Endothelial cell of umbilical vein (primary cell): ENCODE measurements around the gene PRKACG.

Experiments
- EZH2 ChIP-seq: IDR thresholded peaks from 2 replicates; pipeline ENCODE4 v1.6.1; 2012; ENCODE audit warnings: borderline replicate concordance, low read depth, mild to moderate bottlenecking, moderate library complexity, low read length, inconsistent platforms; ENCODE audit not compliant: severe bottlenecking
- GATA2 ChIP-seq: IDR thresholded peaks from 2 replicates; pipeline ENCODE4 v1.7.0; 2011; ENCODE audit warnings: low read depth, mild to moderate bottlenecking, moderate library complexity, mixed read lengths, low read length; ENCODE audit not compliant: insufficient read length, insufficient read depth
- JUN ChIP-seq: IDR thresholded peaks from 2 replicates; pipeline ENCODE4 v1.6.1; 2011; ENCODE audit warnings: borderline replicate concordance, low read depth; ENCODE audit not compliant: insufficient read length, insufficient read depth
- MYC ChIP-seq: IDR thresholded peaks from one replicate; pipeline ENCODE4 v1.6.1; 2011; ENCODE audit warnings: mild to moderate bottlenecking, low read depth, low read length
- POLR2A ChIP-seq: IDR thresholded peaks from 2 replicates; pipeline ENCODE4 v1.6.1; 2012; ENCODE audit warnings: low read depth, mild to moderate bottlenecking, control low read depth, low read length
- POLR2AphosphoS5 ChIP-seq: IDR thresholded peaks from 2 replicates; pipeline ENCODE4 v1.6.1; 2012; ENCODE audit warnings: low read depth, mild to moderate bottlenecking, control low read depth, low read length, moderate library complexity; ENCODE audit not compliant: insufficient read depth
- TF ChIP-seq, protein P1 (sequence below), 2 donors: IDR thresholded peaks; 1 replicate in 1 of 2; 2 replicates in 1 of 2; pipeline ENCODE4 v1.5.1; 2011; ENCODE audit warnings: low read length in 2 of 2, mild to moderate bottlenecking in 2 of 2, moderate library complexity in 2 of 2, control low read depth in 1 of 2, inconsistent platforms in 1 of 2, low read depth in 1 of 2; ENCODE audit not compliant: insufficient read depth in 1 of 2; ENCODE audit errors: extremely low read depth in 1 of 2
- TF ChIP-seq, protein P2 (sequence below): IDR thresholded peaks from 2 replicates; pipeline ENCODE4 v1.6.1; 2011; ENCODE audit not compliant: insufficient read depth, insufficient read length

DNA sequence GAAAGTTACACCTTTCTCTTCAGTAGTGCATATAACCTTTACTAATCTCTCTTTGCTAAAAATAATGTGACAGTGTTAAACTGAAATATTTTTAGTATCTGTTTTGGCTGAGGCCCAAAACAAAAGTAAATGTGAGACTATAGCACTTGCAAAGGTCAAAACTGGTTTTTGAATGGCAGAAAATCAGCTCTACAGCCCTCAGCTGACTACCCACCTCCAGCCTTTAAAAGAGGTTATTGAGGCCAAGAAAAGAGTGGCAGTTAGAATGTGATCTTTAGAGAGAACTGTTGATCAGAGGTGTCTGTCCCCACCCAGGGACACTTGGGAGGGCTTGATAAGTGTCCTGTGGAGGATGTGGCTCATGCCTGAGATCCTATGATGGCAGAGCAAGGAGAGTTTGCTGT is 30.9 kb downstream of the PRKACG start:
- TF ChIP-seq, protein P1, sequence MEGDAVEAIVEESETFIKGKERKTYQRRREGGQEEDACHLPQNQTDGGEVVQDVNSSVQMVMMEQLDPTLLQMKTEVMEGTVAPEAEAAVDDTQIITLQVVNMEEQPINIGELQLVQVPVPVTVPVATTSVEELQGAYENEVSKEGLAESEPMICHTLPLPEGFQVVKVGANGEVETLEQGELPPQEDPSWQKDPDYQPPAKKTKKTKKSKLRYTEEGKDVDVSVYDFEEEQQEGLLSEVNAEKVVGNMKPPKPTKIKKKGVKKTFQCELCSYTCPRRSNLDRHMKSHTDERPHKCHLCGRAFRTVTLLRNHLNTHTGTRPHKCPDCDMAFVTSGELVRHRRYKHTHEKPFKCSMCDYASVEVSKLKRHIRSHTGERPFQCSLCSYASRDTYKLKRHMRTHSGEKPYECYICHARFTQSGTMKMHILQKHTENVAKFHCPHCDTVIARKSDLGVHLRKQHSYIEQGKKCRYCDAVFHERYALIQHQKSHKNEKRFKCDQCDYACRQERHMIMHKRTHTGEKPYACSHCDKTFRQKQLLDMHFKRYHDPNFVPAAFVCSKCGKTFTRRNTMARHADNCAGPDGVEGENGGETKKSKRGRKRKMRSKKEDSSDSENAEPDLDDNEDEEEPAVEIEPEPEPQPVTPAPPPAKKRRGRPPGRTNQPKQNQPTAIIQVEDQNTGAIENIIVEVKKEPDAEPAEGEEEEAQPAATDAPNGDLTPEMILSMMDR (IDR thresholded peaks at IDR 0.05; ENCODE audit: extremely low read depth in 1 of 2, insufficient read depth in 1 of 2, low read depth in 1 of 2, low read length in 2 of 2), result no peak
- no peak for TF ChIP-seq POLR2A
- TF ChIP-seq POLR2AphosphoS5, result no peak
- TF ChIP-seq EZH2, result no peak
- TF ChIP-seq MYC, result no peak
- TF ChIP-seq, protein P2, sequence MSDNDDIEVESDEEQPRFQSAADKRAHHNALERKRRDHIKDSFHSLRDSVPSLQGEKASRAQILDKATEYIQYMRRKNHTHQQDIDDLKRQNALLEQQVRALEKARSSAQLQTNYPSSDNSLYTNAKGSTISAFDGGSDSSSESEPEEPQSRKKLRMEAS, result no peak
- TF ChIP-seq GATA2, result no peak
- TF ChIP-seq JUN, result no peak
